HG03196 (cell line): ENCODE data around the gene KIRREL3.
A peak's percentile ranks its signal among the peaks of the same experiment; 100 is the strongest.

Experiments
- ATAC-seq: cut with Tn5 transposase; IDR thresholded peaks from one replicate; pipeline ENCODE4 v1.9.1; 2021; ENCODE audit not compliant: unreplicated experiment

KIRREL3 gene

GRCh38 chr11:126878913-126879482, 121.6 kb downstream of the KIRREL3 start:
- ATAC-seq = no peak

DNA sequence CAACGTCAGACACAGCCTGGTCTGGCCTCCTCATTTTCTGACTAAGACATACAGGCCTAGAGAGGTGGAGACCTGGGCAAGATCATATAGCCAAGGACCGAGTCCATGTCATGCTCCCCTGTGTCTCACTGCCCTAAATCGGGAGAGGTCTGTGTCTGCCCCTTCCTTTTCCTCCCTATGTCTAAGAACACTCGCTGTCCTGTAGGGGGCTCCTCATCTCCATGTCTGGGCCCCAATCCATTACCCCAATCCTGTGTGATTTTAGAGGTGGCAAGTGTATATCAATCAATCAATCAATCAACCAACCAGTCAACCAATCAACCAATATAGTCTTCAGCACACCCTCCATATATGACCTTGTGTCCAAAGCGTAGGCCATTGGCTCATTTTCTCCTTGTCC, 125.7 kb downstream of the KIRREL3 start:
- no peak for ATAC-seq

- no peak for ATAC-seq
These were observed 126.3 kb downstream of the KIRREL3 start for GRCh38 chr11:126874276-126874675.

DNA sequence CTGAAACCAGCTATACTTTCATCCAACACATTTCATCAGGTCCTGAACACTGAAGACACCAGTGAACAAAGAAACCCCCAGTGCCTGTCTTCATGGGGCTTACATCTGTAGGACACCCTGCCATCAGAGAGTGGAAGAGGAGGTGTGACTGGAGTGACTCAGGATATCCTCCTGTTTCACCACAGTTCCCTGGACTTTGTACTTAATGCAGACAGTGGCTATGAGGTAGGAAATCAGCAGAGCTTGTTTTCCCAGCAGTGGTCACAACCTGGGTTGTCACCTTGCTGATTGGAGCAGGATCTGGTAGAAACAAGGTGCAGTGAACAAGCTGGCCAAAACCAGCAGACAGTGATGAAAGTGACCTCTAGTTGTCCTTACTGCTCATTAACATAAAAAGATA, 128.8 kb downstream of the KIRREL3 start:
- ATAC-seq = no peak

- no peak for ATAC-seq
These were observed 130.5 kb downstream of the KIRREL3 start for GRCh38 chr11:126870021-126870420.

DNA sequence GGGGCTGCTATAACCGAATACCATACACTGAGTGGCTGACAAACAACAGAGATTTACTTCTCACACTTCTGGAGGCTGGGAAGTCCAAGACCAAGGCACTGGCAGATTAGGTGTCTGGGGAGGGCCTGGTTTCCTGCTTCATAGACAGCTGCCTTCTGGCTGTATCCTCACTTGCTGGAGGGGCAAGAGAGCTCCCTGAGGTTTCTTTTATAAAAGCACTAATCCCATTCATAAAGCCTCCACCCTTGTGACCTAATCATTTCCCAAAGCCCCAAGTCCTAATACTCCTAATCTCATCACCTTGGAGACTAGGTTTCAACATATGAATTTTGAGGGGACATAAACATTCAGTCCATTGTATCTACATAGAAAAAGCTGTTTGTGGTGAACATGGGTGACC, 131.8 kb downstream of the KIRREL3 start:
- no peak for ATAC-seq

- ATAC-seq = no peak
These were observed 135.6 kb downstream of the KIRREL3 start for GRCh38 chr11:126864934-126865333.

- no peak for ATAC-seq
These were observed 137.1 kb downstream of the KIRREL3 start for GRCh38 chr11:126863294-126863997.

DNA sequence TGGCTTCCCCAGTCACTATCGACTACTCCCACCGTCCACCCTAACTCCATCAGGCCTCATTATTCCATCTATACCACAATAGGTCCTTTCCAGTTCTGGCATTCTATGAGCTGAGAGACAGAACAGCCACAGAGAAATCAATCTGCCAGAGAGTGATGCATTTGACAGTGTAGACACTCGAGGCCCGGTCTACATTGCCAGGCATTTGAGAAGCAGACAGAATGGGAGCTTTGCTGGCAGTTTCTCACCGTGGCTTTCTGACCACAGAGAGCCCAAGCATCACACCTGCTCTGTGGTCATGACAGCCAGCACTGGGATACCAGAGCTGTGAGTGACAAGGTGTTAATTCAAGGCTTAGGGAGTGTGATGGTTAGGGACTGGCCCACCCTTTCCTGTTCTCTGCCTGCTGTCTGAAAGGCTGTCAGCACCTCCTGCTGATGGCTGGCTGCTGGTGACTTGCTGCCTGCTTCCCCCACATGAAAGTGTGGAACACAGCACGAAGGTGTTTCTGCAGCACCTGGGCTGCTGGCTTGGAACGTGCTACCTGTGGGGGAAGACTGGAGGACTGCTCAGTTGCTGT, 137.8 kb downstream of the KIRREL3 start:
- ATAC-seq = no peak

DNA sequence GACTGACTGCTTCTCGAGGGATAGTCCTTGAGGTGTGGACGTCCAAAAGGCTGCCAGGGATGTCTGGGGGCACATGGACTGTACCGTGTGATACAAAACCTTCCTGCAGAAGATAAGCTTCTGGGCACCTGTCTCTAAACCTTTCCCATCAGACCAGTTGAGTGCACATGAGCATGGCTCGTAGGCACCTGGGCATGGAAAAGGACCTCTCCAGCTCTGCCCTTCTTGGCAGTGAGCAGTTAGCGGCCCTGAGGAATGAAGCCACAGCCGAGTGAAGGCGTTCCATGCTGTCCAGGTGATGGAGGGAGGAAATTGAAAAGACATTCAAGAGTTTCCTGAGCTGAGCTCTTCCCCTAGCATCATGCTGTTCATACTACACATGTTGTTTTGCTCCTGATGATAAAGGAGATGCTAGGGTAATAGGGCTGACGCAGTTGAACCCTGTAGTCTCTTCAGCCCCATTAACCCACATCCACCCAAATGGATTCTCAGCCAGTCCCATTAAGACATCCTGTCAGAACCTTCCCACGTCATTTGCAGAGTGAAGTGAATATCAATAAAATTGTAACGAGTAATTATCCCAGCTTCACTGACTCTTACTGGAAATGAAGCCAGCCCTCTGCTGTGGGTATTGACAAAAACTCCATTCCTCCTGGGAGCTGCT, 138.6 kb downstream of the KIRREL3 start:
- no peak for ATAC-seq

- ATAC-seq = no peak
These were observed 142.4 kb downstream of the KIRREL3 start for GRCh38 chr11:126857860-126858808.

DNA sequence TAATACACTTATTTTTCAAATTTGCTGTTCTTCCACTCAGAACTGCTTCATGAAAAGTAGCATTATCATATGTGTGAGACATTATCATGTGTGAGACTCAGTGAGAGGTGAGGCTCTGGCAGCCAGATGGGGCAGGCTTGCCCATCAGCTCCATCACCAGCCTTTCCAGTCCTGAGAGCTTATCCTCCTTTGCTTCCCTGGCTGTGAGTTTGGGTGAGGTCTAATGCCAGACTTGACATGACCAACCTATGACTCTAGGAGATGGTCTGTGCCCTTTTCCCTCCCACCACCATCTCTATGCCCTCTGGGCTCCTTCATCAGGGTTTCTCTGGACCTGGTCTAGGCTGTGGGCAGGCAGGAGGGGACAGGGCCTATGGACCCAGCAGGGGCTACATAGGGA, 145.0 kb downstream of the KIRREL3 start:
- no peak for ATAC-seq

DNA sequence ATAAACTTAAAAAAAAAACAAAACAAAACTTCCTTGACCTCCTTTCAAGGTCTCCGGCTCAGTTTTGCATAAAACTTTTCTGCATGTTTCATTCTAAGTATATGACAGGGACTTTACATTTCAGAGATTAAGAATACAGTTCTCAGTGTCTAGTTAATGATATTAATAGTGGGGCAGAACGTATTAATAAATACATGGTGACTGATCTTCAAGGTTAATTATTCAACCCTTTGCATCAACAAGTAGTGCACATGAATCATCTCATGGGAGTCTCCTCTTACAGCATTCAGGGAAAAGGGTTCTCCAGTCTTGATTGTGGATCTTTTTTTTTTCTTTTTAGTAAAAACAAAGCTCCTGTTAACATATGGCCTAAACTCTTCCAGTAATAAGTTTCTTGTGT, 146.8 kb downstream of the KIRREL3 start:
- peak; percentile 62 for ATAC-seq

- ATAC-seq = no peak
These were observed 155.8 kb downstream of the KIRREL3 start for GRCh38 chr11:126844789-126845188.

- no peak for ATAC-seq
These were observed 157.5 kb downstream of the KIRREL3 start for GRCh38 chr11:126843096-126843495.

- no peak for ATAC-seq
These were observed 158.6 kb downstream of the KIRREL3 start for GRCh38 chr11:126841999-126842398.

GRCh38 chr11:126840975-126841374, 159.6 kb downstream of the KIRREL3 start:
- ATAC-seq = no peak

- ATAC-seq = no peak
These were observed 160.2 kb downstream of the KIRREL3 start for GRCh38 chr11:126840201-126840886.

GRCh38 chr11:126839496-126839895, 161.1 kb downstream of the KIRREL3 start:
- no peak for ATAC-seq

DNA sequence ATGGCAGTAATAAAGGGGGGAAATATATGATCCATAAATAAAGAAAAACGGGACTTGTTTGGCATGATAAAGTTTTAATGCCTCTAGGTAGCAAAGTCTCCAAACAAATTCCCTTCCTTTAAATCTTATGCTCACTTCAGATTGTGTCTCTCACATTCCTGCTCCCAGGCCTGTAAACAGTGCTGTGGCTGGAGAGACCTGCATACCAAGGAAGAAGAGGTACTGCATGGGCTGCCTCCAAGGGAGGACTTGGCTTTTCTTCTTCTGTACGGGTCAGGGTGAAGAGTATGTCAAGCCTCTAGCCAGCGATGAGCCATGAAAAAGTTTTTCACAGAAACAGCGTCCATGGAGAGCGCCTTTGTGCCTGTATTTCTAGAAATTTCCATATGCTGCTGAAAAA, 161.8 kb downstream of the KIRREL3 start:
- no peak for ATAC-seq
